GM23338 (cell line): ENCODE measurements around the gene IGSF21. TPM values are rescaled to one million over a fixed set of nuclear protein-coding genes. Genes with fewer than 3 reads are reported as not detected.
"Not testable (repeated sequence)": the region's sequence is repeated elsewhere in the genome, so short reads cannot be mapped to it uniquely, and the experiment has no call there.

Experiments used
- ATAC-seq: fragments of 200-7000 bp; cut with Tn5 transposase; 3 replicates; pipeline ENCODE4 v1.9.1; 2020
- DNase-seq: peaks from one replicate; pipeline ENCODE4 v3.0.0-alpha.2; 2015; ENCODE audit warnings: low spot score
- H2AFZ ChIP-seq: fragments of 200-600 bp; sonication (generic); 2 replicates; pipeline ENCODE4 v1.8.0; 2016; ENCODE audit warnings: antibody characterized with exemption, mild to moderate bottlenecking, moderate library complexity
- H3F3A ChIP-seq: fragments of 200-600 bp; sonication (generic); replicated peaks from 2 replicates; pipeline ENCODE4 v1.8.0; 2017; ENCODE audit warnings: antibody characterized with exemption, mixed run types, low read depth
- H3K27ac ChIP-seq: fragments of 200-600 bp; sonication (generic); 2 replicates; pipeline ENCODE4 v1.6.1; 2016; ENCODE audit warnings: low read depth
- H3K27me3 ChIP-seq: fragments of 200-600 bp; sonication (generic); 2 replicates; pipeline ENCODE4 v1.8.0; 2016; ENCODE audit warnings: mild to moderate bottlenecking, mixed run types, moderate library complexity; ENCODE audit not compliant: insufficient read depth
- H3K36me3 ChIP-seq: fragments of 200-600 bp; sonication (generic); 2 replicates; pipeline ENCODE4 v1.8.0; 2016; ENCODE audit warnings: mild to moderate bottlenecking; ENCODE audit not compliant: insufficient read depth
- H3K4me1 ChIP-seq: fragments of 200-600 bp; sonication (generic); 2 replicates; pipeline ENCODE4 v1.8.0; 2016; ENCODE audit warnings: mild to moderate bottlenecking, moderate library complexity; ENCODE audit not compliant: insufficient read depth
- H3K4me2 ChIP-seq: fragments of 200-600 bp; sonication (generic); 2 replicates; pipeline ENCODE4 v1.7.1; 2017; ENCODE audit warnings: mixed run types
- H3K4me3 ChIP-seq: fragments of 200-600 bp; sonication (generic); 2 replicates; pipeline ENCODE4 v1.6.1; 2016; ENCODE audit warnings: mixed run types
- H3K79me2 ChIP-seq: fragments of 200-600 bp; sonication (generic); replicated peaks from 2 replicates; pipeline ENCODE4 v1.8.0; 2017; ENCODE audit warnings: mild to moderate bottlenecking; ENCODE audit not compliant: insufficient read depth
- H3K9me2 ChIP-seq: fragments of 200-600 bp; sonication (generic); 2 replicates; pipeline ENCODE4 v1.8.0; 2017; ENCODE audit not compliant: insufficient read depth
- H4K20me1 ChIP-seq: fragments of 200-600 bp; sonication (generic); replicated peaks from 2 replicates; pipeline ENCODE4 v1.8.0; 2017; ENCODE audit warnings: mild to moderate bottlenecking; ENCODE audit not compliant: insufficient read depth
- H3K27ac Mint-ChIP-seq: 2 replicates; pipeline ENCODE4 v1.8.0; 2020; ENCODE audit warnings: inconsistent platforms, mild to moderate bottlenecking, moderate library complexity, mixed read lengths
- H3K27me3 Mint-ChIP-seq: 3 replicates; pipeline ENCODE4 v1.8.0; 2022; ENCODE audit warnings: low read depth, mild to moderate bottlenecking, moderate library complexity, mixed read lengths, inconsistent platforms; ENCODE audit not compliant: insufficient read depth, poor library complexity
- H3K36me3 Mint-ChIP-seq: 3 replicates; pipeline ENCODE4 v1.8.0; 2021; ENCODE audit warnings: low read depth, mild to moderate bottlenecking, inconsistent platforms, moderate library complexity, mixed read lengths
- H3K4me1 Mint-ChIP-seq: 3 replicates; pipeline ENCODE4 v1.8.0; 2020; ENCODE audit warnings: mild to moderate bottlenecking, inconsistent platforms, mixed read lengths
- H3K4me3 Mint-ChIP-seq: 3 replicates; pipeline ENCODE4 v1.8.0; 2021; ENCODE audit warnings: moderate library complexity, mild to moderate bottlenecking, inconsistent platforms, mixed read lengths
- H3K9me3 Mint-ChIP-seq: 3 replicates; pipeline ENCODE4 v1.8.0; 2020; ENCODE audit warnings: moderate library complexity, mild to moderate bottlenecking, inconsistent platforms, mixed read lengths
- ETS1 ChIP-seq: IDR thresholded peaks from 2 replicates; pipeline ENCODE4 v1.6.1; 2016; ENCODE audit warnings: antibody characterized with exemption
- EZH2phosphoT487 ChIP-seq: fragments of 200-600 bp; sonication (generic); IDR thresholded peaks from one replicate; pipeline ENCODE4 v1.8.1; 2018; ENCODE audit warnings: antibody characterized with exemption; ENCODE audit not compliant: unreplicated experiment
- JUNB ChIP-seq: IDR thresholded peaks from one replicate; pipeline ENCODE4 v1.6.1; 2016; ENCODE audit warnings: antibody characterized with exemption; ENCODE audit not compliant: unreplicated experiment
- ZNF331 ChIP-seq: fragments of 250-450 bp; sonication (Bioruptor Pico); IDR thresholded peaks from 2 replicates; pipeline ENCODE4 v1.5.0; 2020; ENCODE audit warnings: low read depth, mild to moderate bottlenecking, moderate library complexity
- polyA plus RNA-seq: library from polyadenylated mRNA; unstranded; fragments of >200 nt; fragmentation: Nextera tagmentation; extraction: Ambion mirVana; gene quantifications from 2 replicates; pipeline ENCODE4 v1.2.1, GENCODE V29; 2016
- total RNA-seq: library from RNA; depleted of rRNA; stranded (reverse); fragments of >200 nt; shearing (Covaris generic); gene quantifications from 2 replicates; pipeline ENCODE4 v1.2.3, GENCODE V29; 2014
- TF ChIP-seq, protein P1 (sequence below): IDR thresholded peaks from one replicate; pipeline ENCODE4 v1.6.1; 2018; ENCODE audit warnings: antibody characterized with exemption; ENCODE audit not compliant: unreplicated experiment
- TF ChIP-seq, protein P2 (sequence below), 2 experiments: fragments of 200-600 bp in 1 of 2; sonication (generic) in 1 of 2; conservative IDR thresholded peaks; 2 replicates each; pipeline versions ENCODE4 v1.5.1 to v1.6.1; 2016 to 2017; ENCODE audit warnings: antibody characterized with exemption in 2 of 2, low read depth in 2 of 2, mild to moderate bottlenecking in 2 of 2, moderate library complexity in 1 of 2

The IGSF21 gene
- total and polyA plus RNA-seq, 2 experiments from 2014 or later: 15.6 to 15.7 TPM

GRCh38 chr1:18161690-18162089, 54.1 kb downstream of the IGSF21 start:
- ATAC-seq (no peak), DNase-seq (no peak)
- H4K20me1 ChIP-seq: 0 out of 2 replicates have a peak, but pooled peaks cover 2% of the 10 kb centered on the region
- H3K79me2 ChIP-seq: no peaks in the 10 kb centered on the region
- no peaks in the 10 kb centered on the region for H3K36me3 Mint-ChIP-seq
- peaks cover 11% of the 10 kb centered on the region; the same call in 1 of the 2 replicates for H3K4me1 ChIP-seq
- no peaks in the 10 kb centered on the region for H3K36me3 ChIP-seq
- no peak overlapping the region for H2AFZ ChIP-seq
- H3K27ac Mint-ChIP-seq: no peak overlapping the region
- no peaks in the 10 kb centered on the region for H3K27me3 ChIP-seq
- peaks cover 6% of the 10 kb centered on the region; the same call in 2 of the 3 replicates for H3K4me1 Mint-ChIP-seq
- no peak overlapping the region for H3K4me3 ChIP-seq
- no peak overlapping the region for H3K4me3 Mint-ChIP-seq
- H3K27ac ChIP-seq: no peak overlapping the region
- H3K9me2 ChIP-seq: no peaks in the 10 kb centered on the region
- no peak overlapping the region for H3K4me2 ChIP-seq
- H3K27me3 Mint-ChIP-seq: peaks cover 3% of the 10 kb centered on the region
- H3F3A ChIP-seq: no peaks in the 10 kb centered on the region
- H3K9me3 Mint-ChIP-seq: no peaks in the 10 kb centered on the region; the same call in 2 of the 3 replicates
- TF ChIP-seq, protein P1, sequence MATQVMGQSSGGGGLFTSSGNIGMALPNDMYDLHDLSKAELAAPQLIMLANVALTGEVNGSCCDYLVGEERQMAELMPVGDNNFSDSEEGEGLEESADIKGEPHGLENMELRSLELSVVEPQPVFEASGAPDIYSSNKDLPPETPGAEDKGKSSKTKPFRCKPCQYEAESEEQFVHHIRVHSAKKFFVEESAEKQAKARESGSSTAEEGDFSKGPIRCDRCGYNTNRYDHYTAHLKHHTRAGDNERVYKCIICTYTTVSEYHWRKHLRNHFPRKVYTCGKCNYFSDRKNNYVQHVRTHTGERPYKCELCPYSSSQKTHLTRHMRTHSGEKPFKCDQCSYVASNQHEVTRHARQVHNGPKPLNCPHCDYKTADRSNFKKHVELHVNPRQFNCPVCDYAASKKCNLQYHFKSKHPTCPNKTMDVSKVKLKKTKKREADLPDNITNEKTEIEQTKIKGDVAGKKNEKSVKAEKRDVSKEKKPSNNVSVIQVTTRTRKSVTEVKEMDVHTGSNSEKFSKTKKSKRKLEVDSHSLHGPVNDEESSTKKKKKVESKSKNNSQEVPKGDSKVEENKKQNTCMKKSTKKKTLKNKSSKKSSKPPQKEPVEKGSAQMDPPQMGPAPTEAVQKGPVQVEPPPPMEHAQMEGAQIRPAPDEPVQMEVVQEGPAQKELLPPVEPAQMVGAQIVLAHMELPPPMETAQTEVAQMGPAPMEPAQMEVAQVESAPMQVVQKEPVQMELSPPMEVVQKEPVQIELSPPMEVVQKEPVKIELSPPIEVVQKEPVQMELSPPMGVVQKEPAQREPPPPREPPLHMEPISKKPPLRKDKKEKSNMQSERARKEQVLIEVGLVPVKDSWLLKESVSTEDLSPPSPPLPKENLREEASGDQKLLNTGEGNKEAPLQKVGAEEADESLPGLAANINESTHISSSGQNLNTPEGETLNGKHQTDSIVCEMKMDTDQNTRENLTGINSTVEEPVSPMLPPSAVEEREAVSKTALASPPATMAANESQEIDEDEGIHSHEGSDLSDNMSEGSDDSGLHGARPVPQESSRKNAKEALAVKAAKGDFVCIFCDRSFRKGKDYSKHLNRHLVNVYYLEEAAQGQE: no peak
- TF ChIP-seq, protein P2, sequence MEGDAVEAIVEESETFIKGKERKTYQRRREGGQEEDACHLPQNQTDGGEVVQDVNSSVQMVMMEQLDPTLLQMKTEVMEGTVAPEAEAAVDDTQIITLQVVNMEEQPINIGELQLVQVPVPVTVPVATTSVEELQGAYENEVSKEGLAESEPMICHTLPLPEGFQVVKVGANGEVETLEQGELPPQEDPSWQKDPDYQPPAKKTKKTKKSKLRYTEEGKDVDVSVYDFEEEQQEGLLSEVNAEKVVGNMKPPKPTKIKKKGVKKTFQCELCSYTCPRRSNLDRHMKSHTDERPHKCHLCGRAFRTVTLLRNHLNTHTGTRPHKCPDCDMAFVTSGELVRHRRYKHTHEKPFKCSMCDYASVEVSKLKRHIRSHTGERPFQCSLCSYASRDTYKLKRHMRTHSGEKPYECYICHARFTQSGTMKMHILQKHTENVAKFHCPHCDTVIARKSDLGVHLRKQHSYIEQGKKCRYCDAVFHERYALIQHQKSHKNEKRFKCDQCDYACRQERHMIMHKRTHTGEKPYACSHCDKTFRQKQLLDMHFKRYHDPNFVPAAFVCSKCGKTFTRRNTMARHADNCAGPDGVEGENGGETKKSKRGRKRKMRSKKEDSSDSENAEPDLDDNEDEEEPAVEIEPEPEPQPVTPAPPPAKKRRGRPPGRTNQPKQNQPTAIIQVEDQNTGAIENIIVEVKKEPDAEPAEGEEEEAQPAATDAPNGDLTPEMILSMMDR (conservative IDR thresholded peaks at IDR 0.05; ENCODE audit: low read depth in 2 of 2): no peak
- no peak for TF ChIP-seq ETS1
- TF ChIP-seq EZH2phosphoT487: no peak
- TF ChIP-seq ZNF331 (CRISPR knock-in tag): no peak
- TF ChIP-seq JUNB: no peak

- not testable (repeated sequence) for H4K20me1 ChIP-seq, H3K9me3 Mint-ChIP-seq, H3F3A ChIP-seq, H3K36me3 Mint-ChIP-seq, H3K27me3 ChIP-seq, H3K27ac ChIP-seq, ATAC-seq, H3K9me2 ChIP-seq, H3K36me3 ChIP-seq, H3K4me3 ChIP-seq, H3K4me3 Mint-ChIP-seq, DNase-seq, H3K79me2 ChIP-seq, H2AFZ ChIP-seq, H3K4me2 ChIP-seq, H3K27ac Mint-ChIP-seq
- peaks cover 11% of the 10 kb centered on the region for H3K4me1 Mint-ChIP-seq
- H3K27me3 Mint-ChIP-seq: peaks cover 15% of the 10 kb centered on the region
- peaks cover 11% of the 10 kb centered on the region for H3K4me1 ChIP-seq
Observed at GRCh38 chr1:18165640-18166039, 58.0 kb downstream of the IGSF21 start.
